Nucleus accumbens (tissue), 56 donors: ENCODE measurements around the gene OPTC.
"Not testable (repeated sequence)": the region's sequence is repeated elsewhere in the genome, so short reads cannot be mapped to it uniquely, and the experiment has no call there.

Experiments used
- DNase-seq, 56 donors: peaks; one replicate each; lab custom pipeline; 2025; lab: John Stamatoyannopoulos, UW

Gene OPTC, protein sequence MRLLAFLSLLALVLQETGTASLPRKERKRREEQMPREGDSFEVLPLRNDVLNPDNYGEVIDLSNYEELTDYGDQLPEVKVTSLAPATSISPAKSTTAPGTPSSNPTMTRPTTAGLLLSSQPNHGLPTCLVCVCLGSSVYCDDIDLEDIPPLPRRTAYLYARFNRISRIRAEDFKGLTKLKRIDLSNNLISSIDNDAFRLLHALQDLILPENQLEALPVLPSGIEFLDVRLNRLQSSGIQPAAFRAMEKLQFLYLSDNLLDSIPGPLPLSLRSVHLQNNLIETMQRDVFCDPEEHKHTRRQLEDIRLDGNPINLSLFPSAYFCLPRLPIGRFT

GRCh38 chr1:203493901-203494300 is at the start of gene OPTC:
Gene OPTC, plus strand, starts transcription at chr1:203494153. Its CDS starts 1,853 bp downstream, at chr1:203496006.
- DNase-seq, result no peak

DNA sequence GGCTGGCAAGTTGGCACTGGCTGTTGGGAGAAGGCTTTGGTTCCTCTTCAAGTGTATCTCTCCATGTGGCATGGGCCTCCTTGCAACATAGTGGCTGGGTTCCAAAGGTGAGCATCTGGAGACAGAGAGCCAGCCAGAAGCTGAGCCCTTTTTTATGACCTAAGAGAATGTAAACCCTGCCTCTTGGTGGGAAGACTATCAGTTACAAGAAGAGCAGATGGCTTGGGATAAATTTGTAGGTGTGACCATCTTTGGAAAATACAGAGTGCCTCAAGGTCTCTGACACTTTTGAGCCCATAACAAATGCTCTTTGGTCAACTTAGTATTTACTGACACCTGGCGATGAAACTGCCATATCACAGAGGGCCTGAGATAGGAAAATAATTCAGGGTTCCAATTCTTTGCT is 49.8 kb upstream of the OPTC start:
- no peak for DNase-seq

GRCh38 chr1:203447151-203447550 is 46.8 kb upstream of the OPTC start:
- no peak for DNase-seq

GRCh38 chr1:203447598-203447997 is 46.4 kb upstream of the OPTC start:
- DNase-seq, result not testable (repeated sequence)

DNA sequence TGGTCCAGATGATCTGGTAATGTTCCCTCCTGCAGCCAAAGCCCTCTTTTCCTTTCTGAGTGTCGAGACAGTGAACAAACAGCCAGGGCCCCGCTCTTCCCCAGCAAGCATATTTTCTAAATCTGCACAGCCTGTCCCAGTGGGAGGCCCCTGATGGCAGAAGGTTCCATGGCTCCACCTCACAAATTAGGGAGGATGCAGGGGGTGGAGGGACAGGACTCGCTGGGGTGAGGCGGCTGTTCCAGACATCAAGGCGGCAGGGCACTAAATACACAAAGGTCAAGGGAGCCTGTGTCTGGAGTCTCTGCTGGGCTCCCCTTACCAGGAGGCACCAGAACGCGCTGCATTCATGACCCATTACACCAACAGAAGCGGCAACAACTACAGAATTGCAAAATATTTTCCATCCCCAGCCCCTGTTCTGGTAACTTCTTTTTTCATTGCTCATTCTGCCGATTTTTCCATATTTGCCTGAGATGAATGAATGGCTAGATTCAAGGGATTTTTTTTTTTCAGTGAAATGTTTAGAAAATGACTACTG is 45.4 kb upstream of the OPTC start:
- no peak for DNase-seq

DNA sequence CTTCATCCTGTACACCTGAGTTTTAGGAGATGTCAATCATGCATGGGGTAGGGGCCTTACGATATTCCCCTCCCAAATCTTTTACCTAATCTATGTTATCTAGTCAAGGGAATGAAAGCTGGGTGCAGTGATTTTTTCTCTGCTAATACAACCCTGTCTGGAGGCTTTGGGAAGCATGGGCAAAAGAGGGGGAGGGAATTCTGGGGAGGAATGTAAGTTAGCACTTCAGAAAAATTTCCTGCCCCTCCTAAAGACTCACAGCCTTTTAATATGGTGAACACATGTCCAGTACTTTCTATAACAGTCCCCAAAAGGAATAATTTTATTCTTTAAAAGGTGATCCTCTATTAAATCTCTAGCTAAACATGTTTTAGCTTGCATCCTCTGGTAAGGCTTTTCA is 44.0 kb upstream of the OPTC start:
- DNase-seq, result no peak

DNA sequence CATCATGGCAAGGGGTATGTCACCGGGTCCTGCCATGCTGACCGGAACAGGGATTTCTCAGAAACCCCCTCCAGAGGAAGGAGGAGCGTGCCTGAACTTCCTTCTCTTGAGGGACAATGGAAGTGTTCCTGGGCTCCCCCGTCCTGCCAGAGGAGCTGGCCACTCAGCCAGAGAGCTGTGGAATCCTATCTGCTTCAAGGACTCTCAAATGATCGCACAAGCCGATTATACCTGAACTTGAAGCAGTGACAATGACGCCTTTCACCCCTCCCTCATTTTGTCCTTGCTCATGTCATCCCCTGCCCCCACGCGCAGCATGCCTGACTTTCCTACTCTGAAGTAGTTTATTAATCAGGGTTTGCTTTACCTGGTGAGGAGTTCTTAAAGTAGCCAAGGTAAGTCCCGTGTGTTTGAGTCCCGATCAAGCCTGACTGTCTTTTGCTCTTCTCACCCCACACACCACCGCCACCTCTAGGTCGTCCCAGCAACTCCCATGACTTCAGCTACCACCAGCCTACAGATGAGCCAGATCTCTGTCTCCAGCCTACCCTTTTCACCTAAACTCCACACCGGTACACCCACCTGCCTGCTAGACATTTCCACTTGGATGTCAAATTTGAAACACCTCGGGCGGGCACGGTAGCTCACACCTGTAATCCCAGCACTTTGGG is 43.3 kb upstream of the OPTC start:
- DNase-seq, result no peak

DNA sequence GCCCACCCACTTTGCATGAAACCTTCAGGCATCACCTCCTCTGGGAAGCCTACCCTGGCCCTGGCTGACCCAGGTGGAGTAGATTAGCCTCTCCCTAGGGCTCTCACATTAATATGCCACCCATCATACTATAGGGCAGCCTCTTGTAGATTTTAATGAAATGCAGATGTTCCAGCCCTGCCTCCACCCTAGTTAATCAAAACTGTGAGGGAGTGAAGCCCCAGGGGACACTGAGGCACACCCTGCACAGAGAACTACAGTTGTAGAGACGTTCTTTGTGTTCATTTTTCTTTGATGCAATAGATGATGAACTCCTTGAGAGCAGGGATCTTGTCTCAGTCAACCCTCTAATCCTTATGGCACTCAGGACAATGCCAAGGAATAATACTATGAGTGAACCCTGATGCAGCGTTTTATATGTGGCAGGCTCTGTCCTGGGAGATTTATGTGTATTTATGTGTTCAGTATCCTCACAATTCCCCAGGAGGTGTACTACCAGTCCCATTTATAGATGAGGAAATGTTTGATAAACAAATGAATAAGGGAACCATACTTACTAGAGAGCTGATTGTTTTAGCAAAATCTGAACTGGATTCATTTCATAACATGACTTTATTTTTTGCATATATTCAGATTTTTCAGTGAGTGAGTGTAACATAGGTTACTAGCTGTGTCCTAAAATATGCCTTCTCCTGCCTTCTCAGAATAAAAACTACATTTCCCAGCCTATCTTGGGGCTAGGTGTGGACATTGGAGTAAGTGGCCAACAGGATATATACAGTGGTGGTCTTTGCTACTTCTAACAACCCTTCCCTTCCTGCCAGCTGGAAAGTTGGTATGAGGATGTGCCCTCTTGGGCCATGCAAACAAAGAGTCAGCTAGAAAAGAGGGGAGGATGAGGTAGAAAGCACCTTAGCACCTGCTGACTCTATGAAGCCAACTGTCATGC is 41.8 kb upstream of the OPTC start:
- DNase-seq, result no peak

DNA sequence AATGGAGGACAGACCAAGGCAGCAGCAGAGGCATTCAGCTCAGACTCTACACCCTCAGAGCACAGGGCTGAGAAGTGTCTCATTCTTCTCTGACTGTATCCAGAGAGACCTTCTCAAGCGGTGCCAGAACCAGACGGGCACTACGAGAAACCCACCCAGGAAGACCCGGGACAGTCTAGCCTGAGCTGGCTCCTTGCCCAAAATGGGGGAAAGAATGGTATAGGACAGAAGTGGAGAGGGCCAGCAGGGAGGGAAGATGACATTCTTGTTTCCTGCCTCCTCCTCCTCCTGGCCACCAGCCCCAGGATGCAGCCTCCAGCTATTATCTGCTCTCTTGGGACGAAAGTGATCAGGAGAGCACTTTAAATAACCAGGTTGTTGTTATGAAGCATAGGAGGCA is 40.9 kb upstream of the OPTC start:
- no peak for DNase-seq

DNA sequence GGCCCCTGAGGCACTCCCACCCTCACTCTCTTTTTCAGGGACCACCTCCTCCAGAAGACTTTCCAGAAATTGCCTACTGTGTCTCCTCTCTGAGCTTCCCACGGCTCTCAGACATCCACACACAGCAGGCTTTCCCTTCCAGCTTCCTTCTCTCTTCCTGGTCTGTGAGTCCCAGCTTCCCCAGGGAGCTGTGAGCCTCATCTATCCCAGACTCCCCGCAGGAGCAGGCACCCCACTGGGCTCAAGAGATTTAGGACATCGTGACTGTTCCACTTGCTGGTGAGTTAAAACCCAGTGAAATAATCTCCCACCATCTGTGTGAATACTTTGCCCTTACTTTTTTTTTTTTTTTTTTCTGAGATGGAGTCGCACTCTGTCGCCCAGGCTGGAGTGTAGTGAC is 40.3 kb upstream of the OPTC start:
- DNase-seq, result no peak

GRCh38 chr1:203454986-203455471 is 38.9 kb upstream of the OPTC start:
- no peak for DNase-seq

- DNase-seq, result no peak
Measured at GRCh38 chr1:203455706-203456105, 38.2 kb upstream of the OPTC start.

GRCh38 chr1:203456577-203456976 is 37.4 kb upstream of the OPTC start:
- DNase-seq, result no peak

DNA sequence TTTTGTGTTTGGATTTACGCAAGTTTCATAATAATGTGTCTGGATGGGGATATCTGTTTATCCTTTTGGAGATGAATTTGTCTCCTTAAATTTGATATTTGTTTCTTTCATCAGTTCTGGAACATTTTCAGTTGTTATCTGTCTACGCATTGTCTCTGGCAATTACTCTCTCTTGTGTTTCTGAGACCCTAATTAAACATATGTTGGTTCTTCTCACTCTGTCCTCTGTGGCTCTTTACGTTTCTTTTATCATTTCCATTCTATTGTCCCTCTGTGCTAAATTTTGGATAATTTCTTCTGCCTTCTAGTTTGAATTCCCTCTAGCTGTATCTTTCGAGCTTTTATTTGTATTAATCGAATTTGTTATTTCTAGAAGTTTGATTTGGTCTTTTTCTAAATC is 35.9 kb upstream of the OPTC start:
- no peak for DNase-seq

- DNase-seq, result no peak
Measured at GRCh38 chr1:203459671-203460201, 34.2 kb upstream of the OPTC start.

DNA sequence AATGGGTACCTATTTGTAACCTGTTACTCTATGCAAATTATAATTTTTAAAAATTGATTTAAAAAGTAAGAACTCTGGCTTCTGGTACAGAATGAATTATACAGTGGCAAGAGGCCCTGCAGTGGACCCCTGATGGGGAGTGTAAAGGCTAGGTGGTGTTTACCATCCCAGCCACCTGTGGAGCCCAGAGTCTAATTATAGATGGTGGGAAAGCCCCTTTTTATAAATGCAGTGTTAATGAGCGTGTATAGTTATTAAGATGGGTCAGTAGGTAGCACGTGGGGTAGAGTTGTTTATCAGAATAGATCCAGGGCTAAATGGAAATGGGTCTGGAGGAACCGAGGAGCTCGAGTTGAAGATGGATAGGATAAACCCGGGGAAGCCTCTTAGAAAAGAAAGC is 32.2 kb upstream of the OPTC start:
- DNase-seq, result no peak

GRCh38 chr1:203462143-203462542 is 31.8 kb upstream of the OPTC start:
- DNase-seq, result no peak

DNA sequence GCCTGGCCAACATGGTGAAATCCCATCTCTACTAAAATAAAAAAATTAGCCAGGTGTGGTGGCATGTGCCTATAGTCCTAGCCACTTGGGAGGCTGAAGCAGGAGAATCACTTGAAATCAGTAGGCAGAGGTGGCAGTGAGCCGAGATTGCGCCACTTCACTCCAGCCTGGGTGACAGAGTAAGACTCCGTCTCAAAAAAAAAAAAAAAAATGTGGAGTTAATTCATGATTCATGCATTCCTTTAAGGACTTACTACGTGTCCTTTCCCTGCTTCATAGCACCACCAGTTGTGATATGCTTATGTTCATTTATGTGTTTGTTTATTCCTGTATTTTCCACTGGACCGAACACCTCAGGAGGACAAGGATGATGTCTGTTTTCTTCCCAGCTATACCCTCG is 31.1 kb upstream of the OPTC start:
- DNase-seq, result no peak

- no peak for DNase-seq
Measured at GRCh38 chr1:203463469-203464062, 30.4 kb upstream of the OPTC start.

- no peak for DNase-seq
Measured at GRCh38 chr1:203464226-203464625, 29.7 kb upstream of the OPTC start.
